IMR-90 (cell line): ENCODE data around the gene IGSF9B. TPM values are rescaled to one million over a fixed set of nuclear protein-coding genes. Genes with fewer than 3 reads are reported as not detected.

Source experiments
- ATAC-seq: fragments of 200-7000 bp; cut with Tn5 transposase; 2 replicates; pipeline ENCODE4 v1.9.1; 2020; ENCODE audit warnings: low read depth, mild to moderate bottlenecking, moderate library complexity
- BruUV-seq: library from RNA; stranded (reverse); fragments of 400-500 nt; replicated peaks from 2 replicates; lab custom pipeline; 2021; lab: Mats Ljungman, UMichigan
- CTCF ChIA-PET: fragments of 300-600 bp; formaldehyde crosslinking; extraction: SDS; loops from one replicate; lab custom pipeline; 2021; ENCODE audit warnings: antibody characterized with exemption; lab: Yijun Ruan, JAX
- POLR2A ChIA-PET: fragments of 300-600 bp; sonication (Branson Sonifier 250); formaldehyde crosslinking; loops from one replicate; lab custom pipeline; 2022; ENCODE audit warnings: antibody characterized with exemption; ENCODE audit not compliant: unreplicated experiment; lab: Charles Lee
- DNase-seq: peaks from one replicate; pipeline ENCODE4 v3.0.0; 2013
- H2AFZ ChIP-seq: replicated peaks from 2 replicates; pipeline ENCODE3; 2013; ENCODE audit warnings: low read length, mild to moderate bottlenecking; ENCODE audit not compliant: poor library complexity
- H2AK5ac ChIP-seq: 2 replicates; pipeline ENCODE4 v1.6.1; 2013; ENCODE audit warnings: low read depth, low read length, inconsistent platforms
- H2AK9ac ChIP-seq: replicated peaks from 2 replicates; pipeline ENCODE3; 2013; ENCODE audit warnings: mild to moderate bottlenecking, low read depth, low read length, moderate library complexity; ENCODE audit not compliant: poor library complexity
- H2BK120ac ChIP-seq: 2 replicates; pipeline ENCODE4 v1.6.1; 2013; ENCODE audit warnings: low read depth, low read length, inconsistent platforms
- H2BK15ac ChIP-seq: 3 replicates; pipeline ENCODE4 v1.6.1; 2013; ENCODE audit warnings: low read depth, low read length, inconsistent platforms
- H2BK20ac ChIP-seq: 2 replicates; pipeline ENCODE4 v1.6.1; 2013; ENCODE audit warnings: low read depth, mild to moderate bottlenecking, inconsistent platforms, low read length, moderate library complexity
- H2BK5ac ChIP-seq: 2 replicates; pipeline ENCODE4 v1.6.1; 2013; ENCODE audit warnings: mild to moderate bottlenecking, low read depth, low read length, inconsistent platforms; ENCODE audit not compliant: poor library complexity, severe bottlenecking
- H3K14ac ChIP-seq: replicated peaks from 2 replicates; pipeline ENCODE4 v1.6.1; 2013; ENCODE audit warnings: low read depth, low read length, inconsistent platforms
- H3K18ac ChIP-seq: 2 replicates; pipeline ENCODE4 v1.6.1; 2013; ENCODE audit warnings: low read depth, low read length, control low read depth
- H3K23ac ChIP-seq: 2 replicates; pipeline ENCODE4 v1.6.1; 2013; ENCODE audit warnings: low read depth, low read length, inconsistent platforms
- H3K27ac ChIP-seq: 2 replicates; pipeline ENCODE4 v1.5.1; 2013; ENCODE audit warnings: mild to moderate bottlenecking, control low read depth, low read length; ENCODE audit not compliant: insufficient read depth
- H3K27me3 ChIP-seq: 2 replicates; pipeline ENCODE4 v1.6.1; 2013; ENCODE audit warnings: low read length; ENCODE audit not compliant: control insufficient read depth, insufficient read depth
- H3K36me3 ChIP-seq: 2 replicates; pipeline ENCODE4 v1.6.1; 2013; ENCODE audit warnings: low read length, mixed read lengths; ENCODE audit not compliant: control insufficient read depth, insufficient read depth
- H3K4ac ChIP-seq: 2 replicates; pipeline ENCODE4 v1.6.1; 2013; ENCODE audit warnings: low read depth, low read length, inconsistent platforms
- H3K4me1 ChIP-seq: 2 replicates; pipeline ENCODE4 v1.6.1; 2013; ENCODE audit warnings: low read length, mixed read lengths; ENCODE audit not compliant: control insufficient read depth, insufficient read depth
- H3K4me2 ChIP-seq: 2 replicates; pipeline ENCODE4 v1.6.1; 2013; ENCODE audit warnings: low read depth, mild to moderate bottlenecking, control low read depth, low read length, moderate library complexity
- H3K4me3 ChIP-seq: 2 replicates; pipeline ENCODE4 v1.5.1; 2013; ENCODE audit warnings: low read depth, mild to moderate bottlenecking, control low read depth, low read length, moderate library complexity; ENCODE audit not compliant: insufficient read depth
- H3K56ac ChIP-seq: 2 replicates; pipeline ENCODE4 v1.6.1; 2013; ENCODE audit warnings: low read length, inconsistent platforms; ENCODE audit not compliant: insufficient read depth; ENCODE audit errors: extremely low read depth
- H3K79me1 ChIP-seq, 2 experiments: 2 replicates each; pipeline ENCODE4 v1.6.1; 2013; ENCODE audit warnings: low read length in 2 of 2, inconsistent platforms in 1 of 2, low read depth in 1 of 2
- H3K9ac ChIP-seq: 2 replicates; pipeline ENCODE4 v1.6.1; 2013; ENCODE audit warnings: low read depth, low read length, control low read depth
- H3K9me1 ChIP-seq: 2 replicates; pipeline ENCODE4 v1.6.1; 2013; ENCODE audit warnings: low read length, inconsistent platforms; ENCODE audit not compliant: insufficient read depth
- H3K9me3 ChIP-seq: 2 replicates; pipeline ENCODE4 v1.6.1; 2013; ENCODE audit warnings: low read length; ENCODE audit not compliant: control insufficient read depth, insufficient read depth
- H4K20me1 ChIP-seq: 2 replicates; pipeline ENCODE4 v1.6.1; 2013; ENCODE audit warnings: low read length, inconsistent platforms; ENCODE audit not compliant: insufficient read depth
- H4K5ac ChIP-seq: 2 replicates; pipeline ENCODE4 v1.6.1; 2013; ENCODE audit warnings: mild to moderate bottlenecking, low read depth, low read length, control low read depth
- H4K8ac ChIP-seq, 2 experiments: 2 replicates each; pipeline ENCODE4 v1.6.1; 2013; ENCODE audit warnings: low read depth in 2 of 2, low read length in 2 of 2, control low read depth in 1 of 2, inconsistent platforms in 1 of 2
- H4K91ac ChIP-seq: 2 replicates; pipeline ENCODE4 v1.6.1; 2013; ENCODE audit warnings: low read depth, low read length, inconsistent platforms; ENCODE audit not compliant: insufficient read depth
- CEBPB ChIP-seq: IDR thresholded peaks from 2 replicates; pipeline ENCODE4 v1.6.1; 2012; ENCODE audit warnings: low read depth, low read length, improper control_type of control experiment
- CHD1 ChIP-seq: IDR thresholded peaks from 2 replicates; pipeline ENCODE4 v1.6.1; 2012; ENCODE audit warnings: low read depth, low read length, improper control_type of control experiment
- CTCF ChIP-seq: conservative IDR thresholded peaks from 2 replicates; pipeline ENCODE4 v1.5.1; 2012; ENCODE audit warnings: mild to moderate bottlenecking, low read depth, low read length, improper control_type of control experiment
- ELK1 ChIP-seq: fragments of 150-350 bp; IDR thresholded peaks from 2 replicates; pipeline ENCODE4 v1.6.1; 2016; ENCODE audit warnings: low read depth, mild to moderate bottlenecking, low read length, moderate library complexity, borderline replicate concordance
- MAFK ChIP-seq: IDR thresholded peaks from 2 replicates; pipeline ENCODE4 v1.6.1; 2012; ENCODE audit warnings: low read depth, low read length, improper control_type of control experiment
- MAZ ChIP-seq: IDR thresholded peaks from 2 replicates; pipeline ENCODE4 v1.6.1; 2012; ENCODE audit warnings: low read depth, mild to moderate bottlenecking, low read length, improper control_type of control experiment, moderate library complexity, borderline replicate concordance
- NFE2L2 ChIP-seq: fragments of 150-350 bp; IDR thresholded peaks from 2 replicates; pipeline ENCODE4 v1.6.1; 2016; ENCODE audit warnings: low read depth, mild to moderate bottlenecking, low read length
- RAD21 ChIP-seq: IDR thresholded peaks from 2 replicates; pipeline ENCODE4 v1.6.1; 2012; ENCODE audit warnings: low read length, improper control_type of control experiment
- RCOR1 ChIP-seq: IDR thresholded peaks from 2 replicates; pipeline ENCODE4 v1.6.1; 2012; ENCODE audit warnings: mild to moderate bottlenecking, low read length, improper control_type of control experiment; ENCODE audit not compliant: insufficient replicate concordance
- RFX5 ChIP-seq: IDR thresholded peaks from 2 replicates; pipeline ENCODE4 v1.8.0; 2012; ENCODE audit warnings: low read depth, mild to moderate bottlenecking, low read length, moderate library complexity
- SMC3 ChIP-seq: fragments of 150-350 bp; IDR thresholded peaks from 2 replicates; pipeline ENCODE4 v1.6.1; 2016; ENCODE audit warnings: low read depth, mild to moderate bottlenecking, antibody characterized with exemption, low read length, moderate library complexity
- USF2 ChIP-seq: fragments of 150-350 bp; IDR thresholded peaks from 2 replicates; pipeline ENCODE4 v1.6.1; 2017; ENCODE audit warnings: mild to moderate bottlenecking, antibody characterized with exemption, low read length, low read depth
- WGBS, 2 experiments: methylation state at CpG; one replicate each; pipeline versions ENCODE4 v1.1.5 to v1.1.7; 2013; ENCODE audit warnings: missing lambda C conversion rate in 2 of 2; ENCODE audit not compliant: insufficient read length in 1 of 2; ENCODE audit errors: extremely low coverage in 2 of 2; 5-methylcytosine and 5-hydroxymethylcytosine counted together
- dilution Hi-C: fragments of 300-500 bp; cut with HindIII; formaldehyde crosslinking; loops from one replicate; pipeline ENCODE4 v1.14.3; 2018; ENCODE audit warnings: low sequenced_read_pairs; ENCODE audit not compliant: unreplicated experiment
- in situ Hi-C: fragments of 300-500 bp; cut with MboI; formaldehyde crosslinking; loops from 3 replicates; pipeline ENCODE4 v1.14.3; 2019; ENCODE audit warnings: low sequenced_read_pairs, inconsistent platforms, mixed read lengths
- intact Hi-C: fragments of 100-400 bp; cut with micrococcal nuclease; formaldehyde crosslinking; loops from 2 replicates; pipeline ENCODE4 v1.10.0; 2022
- polyA plus RNA-seq, 3 experiments: library from polyadenylated mRNA; depleted of rRNA; stranded (reverse); fragments of >200 nt; gene quantifications; 2 replicates each; pipeline ENCODE4 v1.2.3, GENCODE V29; 2012; ENCODE audit warnings: low replicate concordance in 1 of 3
- total RNA-seq: library from RNA; depleted of rRNA; stranded (reverse); fragments of >200 nt; gene quantifications from 2 replicates; pipeline ENCODE4 v1.2.3, GENCODE V29; 2012

Gene IGSF9B
- total and polyA plus RNA-seq, 2 of the 4 experiments (the other 2 are of a cell fraction): under 0.01 to 0.10 TPM

- no peak for TF ChIP-seq RFX5
Measured at GRCh38 chr11:133922078-133922870, 34.5 kb downstream of the IGSF9B start (continued).

- intact Hi-C loops: loop anchor here (10.0 kb wide), 1 partner anchor 303 kb away; the partner anchor contains the start of genes NCAPD3 and VPS26B
- H2AFZ ChIP-seq: no peak overlapping the region
- no peaks in the 10 kb centered on the region for H4K20me1 ChIP-seq
- H3K27me3 ChIP-seq: peaks cover 11% of the 10 kb centered on the region
- H3K14ac ChIP-seq: no peak overlapping the region
- CTCF ChIA-PET: no interaction called here
- H2BK5ac ChIP-seq: no peak overlapping the region
- H3K18ac ChIP-seq: no peak overlapping the region
- DNase-seq: no peak
- no peak overlapping the region for H4K91ac ChIP-seq
- no peak overlapping the region for H3K4me2 ChIP-seq
- dilution Hi-C loops: no loop called here
- H4K8ac ChIP-seq: no peak overlapping the region
- in situ Hi-C loops: loop anchor here (10.0 kb wide), 1 partner anchor 223 kb away; no protein-coding TSS in a partner anchor
- no peak overlapping the region for H4K5ac ChIP-seq
- no peak overlapping the region for H3K4me3 ChIP-seq
- H3K79me1 ChIP-seq: no peaks in the 10 kb centered on the region
- no peaks in the 10 kb centered on the region for H3K4me1 ChIP-seq
- no peaks in the 10 kb centered on the region for H3K36me3 ChIP-seq
- no peak overlapping the region for H2BK20ac ChIP-seq
- H3K9me3 ChIP-seq: no peaks in the 10 kb centered on the region
- no peak overlapping the region for H3K27ac ChIP-seq
- WGBS, 2 experiments: no CpG with 5 or more reads among the region's 10 CpGs
- no peak overlapping the region for H3K23ac ChIP-seq
- no peak overlapping the region for H3K9ac ChIP-seq
- no peak overlapping the region for H2AK9ac ChIP-seq
- H2BK120ac ChIP-seq: no peak overlapping the region
- H3K4ac ChIP-seq: no peak overlapping the region
- BruUV-seq: no TSS peak
- H3K56ac ChIP-seq: no peak overlapping the region
- no peaks in the 10 kb centered on the region for H3K9me1 ChIP-seq
- no peak overlapping the region for H2AK5ac ChIP-seq
- H2BK15ac ChIP-seq: no peak overlapping the region
- no peak for ATAC-seq
- POLR2A ChIA-PET: no interaction called here
- TF ChIP-seq ELK1 (no peak), MAZ (no peak), CTCF (no peak), NFE2L2 (no peak), CHD1 (no peak), RAD21 (no peak), MAFK (no peak), RFX5 (no peak), SMC3 (no peak), RCOR1 (no peak), CEBPB (no peak), USF2 (no peak)
Measured at GRCh38 chr11:133921513-133921912, 35.3 kb downstream of the IGSF9B start.
